OCI-LY1 (cell line): ENCODE measurements around the gene ZNF747.

Source experiments
- EZH2 ChIP-seq: fragments of 200-600 bp; sonication (generic), shearing (Covaris generic); IDR thresholded peaks from 2 replicates; pipeline ENCODE4 v1.8.0; 2017; ENCODE audit warnings: borderline replicate concordance, mixed run types, mild to moderate bottlenecking, antibody characterized with exemption, low read length, moderate library complexity, mixed read lengths
- TF ChIP-seq, protein P1 (sequence below): fragments of 200-600 bp; sonication (generic), shearing (Covaris generic); IDR thresholded peaks from 2 replicates; pipeline ENCODE4 v1.5.1; 2017; ENCODE audit warnings: mild to moderate bottlenecking, antibody characterized with exemption, low read length, moderate library complexity, mixed read lengths

GRCh38 chr16:30488764-30489605 lies 45.7 kb downstream of the ZNF747 start:
- TF ChIP-seq, protein P1, sequence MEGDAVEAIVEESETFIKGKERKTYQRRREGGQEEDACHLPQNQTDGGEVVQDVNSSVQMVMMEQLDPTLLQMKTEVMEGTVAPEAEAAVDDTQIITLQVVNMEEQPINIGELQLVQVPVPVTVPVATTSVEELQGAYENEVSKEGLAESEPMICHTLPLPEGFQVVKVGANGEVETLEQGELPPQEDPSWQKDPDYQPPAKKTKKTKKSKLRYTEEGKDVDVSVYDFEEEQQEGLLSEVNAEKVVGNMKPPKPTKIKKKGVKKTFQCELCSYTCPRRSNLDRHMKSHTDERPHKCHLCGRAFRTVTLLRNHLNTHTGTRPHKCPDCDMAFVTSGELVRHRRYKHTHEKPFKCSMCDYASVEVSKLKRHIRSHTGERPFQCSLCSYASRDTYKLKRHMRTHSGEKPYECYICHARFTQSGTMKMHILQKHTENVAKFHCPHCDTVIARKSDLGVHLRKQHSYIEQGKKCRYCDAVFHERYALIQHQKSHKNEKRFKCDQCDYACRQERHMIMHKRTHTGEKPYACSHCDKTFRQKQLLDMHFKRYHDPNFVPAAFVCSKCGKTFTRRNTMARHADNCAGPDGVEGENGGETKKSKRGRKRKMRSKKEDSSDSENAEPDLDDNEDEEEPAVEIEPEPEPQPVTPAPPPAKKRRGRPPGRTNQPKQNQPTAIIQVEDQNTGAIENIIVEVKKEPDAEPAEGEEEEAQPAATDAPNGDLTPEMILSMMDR, result no peak
- TF ChIP-seq EZH2, result no peak
